Measurements from ENCODE around the gene NOP53. TPM values are rescaled to one million over a fixed set of nuclear protein-coding genes. Genes with fewer than 3 reads are reported as not detected.
A peak's percentile ranks its signal among the peaks of the same experiment; 100 is the strongest.
"Not testable (repeated sequence)": the region's sequence is repeated elsewhere in the genome, so short reads cannot be mapped to it uniquely, and the experiment has no call there.

The NOP53 gene
- total RNA-seq, 5 donors from 2014 or later (not counting 1 experiment from before 2014, with no cell fraction given): 832 to 1,046 (median 935) TPM

- Mint-ChIP-seq H3K4me3 (no peak overlapping the region), H3K27ac (no peak overlapping the region), H3K9me3 (no peaks in the 10 kb centered on the region), H3K36me3 (peaks cover 15% of the 10 kb centered on the region), H3K4me1 (peaks cover 3 to 7% (median 5%) of the 10 kb centered on the region in 3 donors), H3K27me3 (peaks cover 22% of the 10 kb centered on the region in 2 donors)
- ATAC-seq (replicated peaks in 1 of 4): peak; percentile 81 to 88 (median 86)
- 22% methylated on average over 20 of the region's 22 CpGs for WGBS (ENCODE audit: insufficient coverage)
- H3K4me3 ChIP-seq (ENCODE audit: control insufficient read depth in 1 of 2, extremely low read depth in 1 of 2, low read length in 1 of 2): no peak overlapping the region
- peaks cover 0 to 48% of the 10 kb centered on the region in 2 experiments for H3K27me3 ChIP-seq (replicated peaks in 1 of 2; ENCODE audit: control insufficient read depth in 2 of 2, extremely low read depth in 1 of 2, insufficient read depth in 2 of 2, low read length in 1 of 2)
- POLR2A ChIA-PET: no interaction called here
- no peaks in the 10 kb centered on the region for H3K9me3 ChIP-seq
- H3K27ac ChIP-seq (ENCODE audit: low read length): no peak overlapping the region
- peak; percentile 30 to 83 (median 64) for DNase-seq
- peaks cover 0 to 5% of the 10 kb centered on the region in 2 experiments for H3K4me1 ChIP-seq (ENCODE audit: control insufficient read depth in 1 of 2, extremely low read depth in 1 of 2, insufficient read depth in 2 of 2, low read length in 2 of 2)
- H3K36me3 ChIP-seq (ENCODE audit: control insufficient read depth in 2 of 2, extremely low read depth in 1 of 2, insufficient read depth in 1 of 2, low read length in 1 of 2): peaks cover 0 to 6% of the 10 kb centered on the region in 2 donors
- CTCF ChIA-PET: interaction anchor here (0.5 to 2.3 kb wide), 10 partner anchors 30 to 1026 kb away, joined by 3 to 26 read pairs (median 4); no protein-coding TSS in a partner anchor
These were observed 38.0 kb upstream of the NOP53 start for GRCh38 chr19:47707135-47707925.

DNA sequence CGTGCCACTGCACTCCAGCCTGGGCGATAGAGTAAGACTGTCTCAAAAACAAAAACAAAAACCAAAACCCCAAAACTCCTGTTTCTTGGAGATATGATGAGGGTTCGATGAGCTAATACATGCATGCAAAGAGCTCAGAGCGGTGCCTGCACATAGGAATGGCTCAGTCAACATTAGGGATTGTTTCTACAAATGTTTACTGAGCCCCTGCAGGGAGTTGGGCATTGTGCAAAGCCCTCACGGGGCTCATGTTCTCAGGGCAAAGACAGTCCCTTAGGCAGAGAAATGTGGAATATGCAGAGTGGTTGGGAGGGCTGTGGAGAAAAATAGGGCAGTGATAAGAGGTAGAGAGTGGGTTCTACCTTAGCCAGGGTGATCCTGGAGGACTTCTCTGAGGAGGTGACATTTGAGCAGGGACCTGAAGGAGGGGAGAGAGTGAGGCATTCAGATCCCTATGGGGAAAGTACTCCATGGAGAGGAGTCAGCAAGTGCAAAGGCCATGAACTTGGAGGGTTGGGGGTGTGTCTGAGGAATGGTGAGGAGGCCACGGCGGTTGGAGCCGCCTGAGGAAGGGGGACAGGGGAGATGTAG, 33.6 kb upstream of the NOP53 start:
- Histone ChIP-seq H3K4me1 (ENCODE audit: control insufficient read depth in 1 of 2, extremely low read depth in 1 of 2, insufficient read depth in 2 of 2, low read length in 2 of 2) (peaks cover 0 to 13% of the 10 kb centered on the region in 2 experiments), H3K9me3 (no peaks in the 10 kb centered on the region), H3K4me3 (ENCODE audit: control insufficient read depth in 1 of 2, extremely low read depth in 1 of 2, low read length in 1 of 2) (no peak overlapping the region), H3K36me3 (ENCODE audit: control insufficient read depth in 2 of 2, extremely low read depth in 1 of 2, insufficient read depth in 1 of 2, low read length in 1 of 2) (no peaks in the 10 kb centered on the region), H3K27ac (ENCODE audit: low read length) (no peak overlapping the region), H3K27me3 (replicated peaks in 1 of 2; ENCODE audit: control insufficient read depth in 2 of 2, extremely low read depth in 1 of 2, insufficient read depth in 2 of 2, low read length in 1 of 2) (peaks cover 2 to 85% of the 10 kb centered on the region in 2 experiments)
- Mint-ChIP-seq H3K27ac (no peak overlapping the region), H3K4me3 (peak overlapping the region in 1 of 3 donors; percentile 9), H3K4me1 (peaks cover 5 to 15% (median 12%) of the 10 kb centered on the region in 3 donors), H3K36me3 (no peaks in the 10 kb centered on the region), H3K9me3 (peaks cover 0 to 8% (median 4%) of the 10 kb centered on the region in 3 donors), H3K27me3 (peaks cover 48 to 50% of the 10 kb centered on the region in 2 donors)
- POLR2A ChIA-PET: interaction anchor here in 1 of 2 donors (0.6 kb wide), 1 partner anchor 77 kb away, joined by 4 read pairs; no protein-coding TSS in a partner anchor
- 83% methylated on average over 6 of the region's 8 CpGs for WGBS (ENCODE audit: insufficient coverage)
- ATAC-seq (replicated peaks in 1 of 4) (no peak), DNase-seq (no peak)
- CTCF ChIA-PET: interaction anchor here (0.5 to 1.1 kb wide), 4 partner anchors 11 to 279 kb away, joined by 3 to 5 read pairs (median 4); no protein-coding TSS in a partner anchor

DNA sequence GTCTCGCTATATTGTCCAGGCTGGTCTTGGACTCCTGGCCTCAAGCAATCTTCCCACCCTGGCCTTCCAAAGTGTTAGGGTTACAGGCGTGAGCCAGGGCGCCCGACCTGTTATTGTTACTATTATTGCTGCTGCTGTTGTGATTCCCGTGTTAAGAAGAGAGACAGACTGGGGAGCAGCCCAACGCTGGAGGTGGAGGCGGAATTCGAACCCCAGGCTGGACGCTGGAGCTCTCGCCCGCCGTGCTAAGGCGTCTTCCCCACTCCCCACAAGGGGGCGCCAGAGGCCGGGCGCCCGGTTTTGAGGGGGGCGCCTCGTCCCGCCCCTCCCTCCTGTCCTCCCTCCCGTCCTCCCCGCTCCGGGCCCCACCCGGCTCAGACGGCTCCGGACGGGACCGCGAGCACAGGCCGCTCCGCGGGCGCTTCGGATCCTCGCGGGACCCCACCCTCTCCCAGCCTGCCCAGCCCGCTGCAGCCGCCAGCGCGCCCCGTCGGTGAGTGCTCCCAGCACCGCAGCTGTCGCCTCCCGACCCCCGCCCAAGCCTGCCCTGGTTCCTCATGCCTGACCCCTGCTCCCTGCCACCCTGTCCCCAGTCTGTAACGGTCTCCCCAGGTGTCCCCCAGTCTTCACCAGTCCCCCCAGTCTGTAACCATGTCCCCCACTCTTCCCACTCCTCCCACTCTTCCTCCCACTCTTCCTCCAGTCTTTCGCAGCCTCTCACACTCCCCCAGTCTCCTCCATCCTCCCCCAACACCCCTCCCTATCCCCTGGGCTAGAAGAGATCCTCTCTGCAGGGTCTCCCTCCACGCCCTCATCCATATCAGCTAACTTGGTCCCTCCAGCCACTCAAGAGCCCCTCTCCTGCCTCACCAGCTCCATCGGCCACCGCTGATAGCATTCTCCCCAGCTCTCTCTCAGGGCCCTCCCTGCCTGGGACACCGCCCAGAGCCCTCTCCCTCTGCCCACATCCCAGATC, 32.0 kb upstream of the NOP53 start, which contains the start of gene EHD2:
Gene EHD2, plus strand, starts transcription at position 377 of the 976 bp plus-strand sequence. CDS start 3,191 bp downstream, outside the sequence.
- ChIA-PET POLR2A (interaction anchor here in 1 of 2 donors (0.5 kb wide), 1 partner anchor 1454 kb away, joined by 7 read pairs; no protein-coding TSS in a partner anchor), CTCF (interaction anchor here in 1 of 2 donors (1.5 kb wide), 1 partner anchor 26 kb away, joined by 3 read pairs; no protein-coding TSS in a partner anchor)
- Histone ChIP-seq H3K4me1 (ENCODE audit: control insufficient read depth in 1 of 2, extremely low read depth in 1 of 2, insufficient read depth in 2 of 2, low read length in 2 of 2) (peaks cover 0 to 8% of the 10 kb centered on the region in 2 experiments), H3K4me3 (ENCODE audit: control insufficient read depth in 1 of 2, extremely low read depth in 1 of 2, low read length in 1 of 2) (no peak within 1 kb of the TSS), H3K9me3 (no peaks in the 10 kb centered on the region), H3K27ac (ENCODE audit: low read length) (no peak within 1 kb of the TSS), H3K36me3 (ENCODE audit: control insufficient read depth in 2 of 2, extremely low read depth in 1 of 2, insufficient read depth in 1 of 2, low read length in 1 of 2) (no peaks in the 10 kb centered on the region), H3K27me3 (replicated peaks in 1 of 2; ENCODE audit: control insufficient read depth in 2 of 2, extremely low read depth in 1 of 2, insufficient read depth in 2 of 2, low read length in 1 of 2) (peaks cover 2 to 77% of the 10 kb centered on the region in 2 experiments)
- peaks cover 46 to 50% of the 10 kb centered on the region in 2 donors for H3K27me3 Mint-ChIP-seq
- peak; percentile 52 to 80 (median 58) for ATAC-seq (replicated peaks in 1 of 4)
- DNase-seq: peak in 18 of 35 experiments; percentile 13 to 56 (median 26)
- peaks cover 1 to 10% (median 8%) of the 10 kb centered on the region in 3 donors for H3K4me1 Mint-ChIP-seq
- H3K27ac Mint-ChIP-seq: peak within 1 kb of the TSS in 1 of 2 donors; percentile 61
- 13% methylated on average over 37 of the region's 52 CpGs for WGBS (ENCODE audit: insufficient coverage)
- H3K4me3 Mint-ChIP-seq: no peak within 1 kb of the TSS
- H3K9me3 Mint-ChIP-seq: peaks cover 0 to 8% (median 4%) of the 10 kb centered on the region in 3 donors
- H3K36me3 Mint-ChIP-seq: no peaks in the 10 kb centered on the region

GRCh38 chr19:47714339-47714738, 31.0 kb upstream of the NOP53 start:
- no peak for ATAC-seq (replicated peaks in 1 of 4)
- H3K4me3 ChIP-seq (ENCODE audit: control insufficient read depth in 1 of 2, extremely low read depth in 1 of 2, low read length in 1 of 2): no peak overlapping the region
- Mint-ChIP-seq H3K9me3 (peaks cover 0 to 8% (median 4%) of the 10 kb centered on the region in 3 donors), H3K27me3 (peaks cover 46 to 50% of the 10 kb centered on the region in 2 donors), H3K4me1 (peaks cover 1 to 10% (median 8%) of the 10 kb centered on the region in 3 donors), H3K4me3 (no peak overlapping the region), H3K27ac (peak overlapping the region in 1 of 2 donors; percentile 66), H3K36me3 (no peaks in the 10 kb centered on the region)
- POLR2A ChIA-PET: no interaction called here
- no peak overlapping the region for H3K27ac ChIP-seq (ENCODE audit: low read length)
- H3K9me3 ChIP-seq: no peaks in the 10 kb centered on the region
- CTCF ChIA-PET: no interaction called here
- peaks cover 2 to 68% of the 10 kb centered on the region in 2 experiments for H3K27me3 ChIP-seq (replicated peaks in 1 of 2; ENCODE audit: control insufficient read depth in 2 of 2, extremely low read depth in 1 of 2, insufficient read depth in 2 of 2, low read length in 1 of 2)
- peaks cover 0 to 8% of the 10 kb centered on the region in 2 experiments for H3K4me1 ChIP-seq (ENCODE audit: control insufficient read depth in 1 of 2, extremely low read depth in 1 of 2, insufficient read depth in 2 of 2, low read length in 2 of 2)
- no CpG with 5 or more reads among the region's 4 CpGs for WGBS (ENCODE audit: insufficient coverage)
- DNase-seq: no peak
- no peaks in the 10 kb centered on the region for H3K36me3 ChIP-seq (ENCODE audit: control insufficient read depth in 2 of 2, extremely low read depth in 1 of 2, insufficient read depth in 1 of 2, low read length in 1 of 2)

DNA sequence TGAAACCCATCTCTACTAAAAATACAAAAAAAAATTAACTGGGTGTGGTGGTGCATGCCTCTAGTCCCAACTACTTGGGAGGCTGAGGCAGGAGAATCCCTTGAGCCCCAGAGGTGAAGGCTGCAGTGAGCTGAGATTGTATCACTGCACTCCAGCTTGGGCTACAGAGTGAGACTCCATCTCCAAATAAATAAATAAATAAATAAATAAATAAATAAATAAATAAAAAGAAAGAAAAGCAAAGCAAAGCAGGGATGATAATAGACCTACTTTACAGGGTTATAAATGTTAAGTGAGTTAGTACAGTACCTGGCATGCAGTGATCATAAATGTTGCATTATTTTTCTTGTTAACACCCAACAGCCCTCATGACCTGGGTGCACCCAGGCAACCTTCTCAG, 30.5 kb upstream of the NOP53 start:
- Mint-ChIP-seq H3K27me3 (peaks cover 47 to 50% of the 10 kb centered on the region in 2 donors), H3K27ac (peak overlapping the region in 1 of 2 donors; percentile 66)
- H3K4me3 Mint-ChIP-seq; H3K4me3 ChIP-seq (ENCODE audit: control insufficient read depth in 1 of 2, extremely low read depth in 1 of 2, low read length in 1 of 2); H3K4me1 ChIP-seq (ENCODE audit: control insufficient read depth in 1 of 2, extremely low read depth in 1 of 2, insufficient read depth in 2 of 2, low read length in 2 of 2); H3K36me3 Mint-ChIP-seq; DNase-seq; H3K27ac ChIP-seq (ENCODE audit: low read length); POLR2A ChIA-PET; H3K36me3 ChIP-seq (ENCODE audit: control insufficient read depth in 2 of 2, extremely low read depth in 1 of 2, insufficient read depth in 1 of 2, low read length in 1 of 2); ATAC-seq (replicated peaks in 1 of 4); CTCF ChIA-PET; H3K4me1 Mint-ChIP-seq; H3K9me3 Mint-ChIP-seq; H3K9me3 ChIP-seq: not testable (repeated sequence)
- H3K27me3 ChIP-seq (replicated peaks in 1 of 2; ENCODE audit: control insufficient read depth in 2 of 2, extremely low read depth in 1 of 2, insufficient read depth in 2 of 2, low read length in 1 of 2): peaks cover 2 to 67% of the 10 kb centered on the region in 2 experiments

All from T-cell (primary cell).